Measurements from ENCODE around the gene PARVB. TPM values are rescaled to one million over a fixed set of nuclear protein-coding genes. Genes with fewer than 3 reads are reported as not detected.

PARVB gene
- total RNA-seq, 1 donor: 19.0 TPM

DNA sequence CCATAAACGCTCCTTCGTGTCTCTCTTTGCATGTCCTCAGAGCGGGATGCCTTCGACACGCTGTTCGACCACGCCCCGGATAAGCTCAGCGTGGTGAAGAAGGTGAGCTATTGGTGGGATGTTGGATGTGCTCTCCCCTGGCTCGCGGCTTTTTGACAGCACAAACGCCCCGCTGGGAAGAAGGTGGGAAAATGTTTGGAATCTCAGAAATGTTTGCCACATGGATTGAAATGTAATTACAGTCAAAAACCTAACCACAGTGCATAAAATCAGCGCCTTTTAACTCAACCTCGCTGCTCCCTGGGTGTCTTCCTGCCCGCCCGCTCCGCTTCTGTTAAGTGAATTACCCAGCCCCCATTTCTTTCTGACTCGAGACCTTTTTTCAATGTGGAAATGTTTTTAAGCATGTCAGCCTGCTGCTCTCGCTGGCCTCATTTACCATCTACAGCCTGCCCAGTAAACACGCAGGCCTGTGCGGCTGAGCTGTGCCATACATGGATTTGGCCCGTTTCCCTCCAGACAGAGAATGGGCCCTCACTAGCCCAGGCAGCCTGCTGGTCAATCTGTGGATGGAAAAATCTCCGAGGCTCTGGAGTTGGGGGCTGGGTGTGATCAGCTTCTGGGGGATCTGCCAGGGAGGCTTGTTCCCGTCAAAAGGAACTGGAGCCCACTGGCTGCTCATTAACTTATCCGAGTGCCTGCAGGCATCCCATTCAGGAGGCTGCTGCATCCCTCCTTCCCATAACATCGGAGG lies 123.9 kb downstream of the PARVB start:
- H3K4me3 ChIP-seq (ENCODE audit: low read depth, low read length): no peak overlapping the region
- TF ChIP-seq, protein P1, sequence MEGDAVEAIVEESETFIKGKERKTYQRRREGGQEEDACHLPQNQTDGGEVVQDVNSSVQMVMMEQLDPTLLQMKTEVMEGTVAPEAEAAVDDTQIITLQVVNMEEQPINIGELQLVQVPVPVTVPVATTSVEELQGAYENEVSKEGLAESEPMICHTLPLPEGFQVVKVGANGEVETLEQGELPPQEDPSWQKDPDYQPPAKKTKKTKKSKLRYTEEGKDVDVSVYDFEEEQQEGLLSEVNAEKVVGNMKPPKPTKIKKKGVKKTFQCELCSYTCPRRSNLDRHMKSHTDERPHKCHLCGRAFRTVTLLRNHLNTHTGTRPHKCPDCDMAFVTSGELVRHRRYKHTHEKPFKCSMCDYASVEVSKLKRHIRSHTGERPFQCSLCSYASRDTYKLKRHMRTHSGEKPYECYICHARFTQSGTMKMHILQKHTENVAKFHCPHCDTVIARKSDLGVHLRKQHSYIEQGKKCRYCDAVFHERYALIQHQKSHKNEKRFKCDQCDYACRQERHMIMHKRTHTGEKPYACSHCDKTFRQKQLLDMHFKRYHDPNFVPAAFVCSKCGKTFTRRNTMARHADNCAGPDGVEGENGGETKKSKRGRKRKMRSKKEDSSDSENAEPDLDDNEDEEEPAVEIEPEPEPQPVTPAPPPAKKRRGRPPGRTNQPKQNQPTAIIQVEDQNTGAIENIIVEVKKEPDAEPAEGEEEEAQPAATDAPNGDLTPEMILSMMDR (IDR thresholded peaks at IDR 0.05; ENCODE audit: insufficient read depth, low read depth, low read length): no peak
- DNase-seq (ENCODE audit: low read depth): peak; percentile 12

DNA sequence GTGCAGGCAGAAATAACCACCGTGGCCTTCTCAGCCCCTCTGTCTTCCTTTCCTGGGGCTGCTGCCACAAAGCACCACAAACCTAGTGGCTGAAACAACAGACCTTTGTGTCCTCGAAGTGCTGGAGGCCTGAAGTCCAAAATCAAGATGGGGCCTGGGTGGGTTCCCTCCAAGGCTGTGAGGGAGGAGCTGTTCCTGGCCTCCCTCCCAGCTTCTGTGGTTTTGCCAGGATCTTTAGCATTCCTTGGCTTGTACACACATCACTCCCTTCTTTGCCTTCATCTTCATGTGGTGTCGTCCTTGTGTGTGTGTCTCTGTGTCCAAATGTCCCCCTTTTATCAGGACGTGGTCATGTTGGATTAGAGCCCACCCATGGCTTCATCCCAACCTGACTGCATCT lies 127.6 kb downstream of the PARVB start:
- TF ChIP-seq, protein P1 (IDR thresholded peaks at IDR 0.05; ENCODE audit: insufficient read depth, low read depth, low read length): no peak
- peak; percentile 74 for DNase-seq (ENCODE audit: low read depth)
- H3K4me3 ChIP-seq (ENCODE audit: low read depth, low read length): no peak overlapping the region

- TF ChIP-seq, protein P1 (IDR thresholded peaks at IDR 0.05; ENCODE audit: insufficient read depth, low read depth, low read length): no peak
- no peak overlapping the region for H3K4me3 ChIP-seq (ENCODE audit: low read depth, low read length)
- DNase-seq (ENCODE audit: low read depth): no peak
Measured at GRCh38 chr22:44153710-44154109, 129.6 kb downstream of the PARVB start.

DNA sequence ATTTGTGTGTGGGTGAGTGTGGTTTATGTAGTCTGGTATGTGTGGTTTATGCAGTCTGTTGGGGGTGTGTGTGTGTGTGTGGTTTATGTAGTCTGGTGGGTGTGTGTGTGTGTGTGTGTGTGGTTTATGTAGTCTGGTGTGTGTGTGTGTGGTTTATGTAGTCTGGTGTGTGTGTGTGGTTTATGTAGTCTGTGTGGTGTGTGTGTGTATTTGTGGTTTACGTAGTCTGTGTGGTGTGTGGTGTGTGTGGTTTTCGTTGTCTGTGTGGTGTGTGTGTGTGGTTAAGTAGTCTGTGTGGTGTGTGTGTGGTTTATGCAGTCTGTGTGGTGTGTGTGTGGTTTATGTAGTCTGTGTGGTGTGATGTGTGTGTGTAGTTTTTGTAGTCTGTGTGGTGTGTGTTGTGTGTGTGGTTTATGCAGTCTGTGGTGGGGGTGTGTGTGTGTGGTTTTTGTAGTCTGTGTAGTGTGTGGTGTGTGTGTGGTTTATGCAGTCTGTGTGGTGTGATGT lies 130.4 kb downstream of the PARVB start:
- TF ChIP-seq, protein P1 (IDR thresholded peaks at IDR 0.05; ENCODE audit: insufficient read depth, low read depth, low read length): no peak
- DNase-seq (ENCODE audit: low read depth): peak; percentile 14

GRCh38 chr22:44155115-44155514 lies 131.0 kb downstream of the PARVB start:
- H3K4me3 ChIP-seq (ENCODE audit: low read depth, low read length): no peak overlapping the region
- DNase-seq (ENCODE audit: low read depth): no peak
- TF ChIP-seq, protein P1 (IDR thresholded peaks at IDR 0.05; ENCODE audit: insufficient read depth, low read depth, low read length): no peak

More for the DNA sequence above, 130.4 kb downstream of the PARVB start:
- H3K4me3 ChIP-seq (ENCODE audit: low read depth, low read length): no peak overlapping the region

DNA sequence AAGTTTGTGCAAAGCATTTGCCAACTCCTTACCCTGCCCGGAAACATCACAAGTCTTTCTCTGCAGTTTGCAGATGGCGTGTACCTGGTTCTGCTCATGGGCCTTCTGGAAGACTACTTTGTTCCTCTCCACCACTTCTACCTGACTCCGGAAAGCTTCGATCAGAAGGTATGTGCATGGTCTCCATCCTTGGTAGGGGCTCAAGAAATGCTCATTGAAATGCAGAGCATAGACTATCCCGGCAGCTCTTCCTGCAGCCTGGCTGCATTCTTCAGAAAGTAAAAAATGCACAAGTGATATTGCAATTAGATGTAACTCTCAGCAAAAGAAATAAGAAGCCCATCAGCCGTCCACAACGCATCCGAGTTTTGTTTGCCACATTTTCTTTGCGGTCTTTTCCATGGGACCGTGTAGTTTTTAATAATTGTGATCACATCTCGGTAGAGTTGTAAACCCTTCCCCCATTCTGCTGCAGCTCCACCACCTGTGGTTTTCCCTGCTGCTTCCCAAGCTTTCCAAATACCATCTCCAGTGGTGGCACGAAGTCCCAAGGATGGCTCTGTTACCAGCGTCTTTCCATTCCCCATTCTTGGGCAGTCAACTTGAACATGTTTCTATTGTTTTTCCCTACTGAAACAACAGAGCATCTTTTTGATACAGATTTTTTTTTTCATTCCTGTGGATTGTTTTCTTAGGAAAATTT lies 134.0 kb downstream of the PARVB start:
- TF ChIP-seq, protein P1 (IDR thresholded peaks at IDR 0.05; ENCODE audit: insufficient read depth, low read depth, low read length): no peak
- H3K4me3 ChIP-seq (ENCODE audit: low read depth, low read length): no peak overlapping the region
- no peak for DNase-seq (ENCODE audit: low read depth)
